Daoy (cell line): Measurements from ENCODE around the gene PCK1. TPM values are rescaled to one million over a fixed set of nuclear protein-coding genes. Genes with fewer than 3 reads are reported as not detected.
A peak's percentile ranks its signal among the peaks of the same experiment; 100 is the strongest.

ENCODE experiments used
- DNase-seq: peaks from one replicate; pipeline ENCODE4 v3.0.0-alpha.2; 2015; ENCODE audit warnings: low read depth
- total RNA-seq: library from RNA; depleted of rRNA; stranded (reverse); fragments of >200 nt; shearing (Covaris generic); gene quantifications from 2 replicates; pipeline ENCODE4 v1.2.3, GENCODE V29; 2014

PCK1 gene
- total RNA-seq, 1 experiment from 2014 or later: not detected

DNA sequence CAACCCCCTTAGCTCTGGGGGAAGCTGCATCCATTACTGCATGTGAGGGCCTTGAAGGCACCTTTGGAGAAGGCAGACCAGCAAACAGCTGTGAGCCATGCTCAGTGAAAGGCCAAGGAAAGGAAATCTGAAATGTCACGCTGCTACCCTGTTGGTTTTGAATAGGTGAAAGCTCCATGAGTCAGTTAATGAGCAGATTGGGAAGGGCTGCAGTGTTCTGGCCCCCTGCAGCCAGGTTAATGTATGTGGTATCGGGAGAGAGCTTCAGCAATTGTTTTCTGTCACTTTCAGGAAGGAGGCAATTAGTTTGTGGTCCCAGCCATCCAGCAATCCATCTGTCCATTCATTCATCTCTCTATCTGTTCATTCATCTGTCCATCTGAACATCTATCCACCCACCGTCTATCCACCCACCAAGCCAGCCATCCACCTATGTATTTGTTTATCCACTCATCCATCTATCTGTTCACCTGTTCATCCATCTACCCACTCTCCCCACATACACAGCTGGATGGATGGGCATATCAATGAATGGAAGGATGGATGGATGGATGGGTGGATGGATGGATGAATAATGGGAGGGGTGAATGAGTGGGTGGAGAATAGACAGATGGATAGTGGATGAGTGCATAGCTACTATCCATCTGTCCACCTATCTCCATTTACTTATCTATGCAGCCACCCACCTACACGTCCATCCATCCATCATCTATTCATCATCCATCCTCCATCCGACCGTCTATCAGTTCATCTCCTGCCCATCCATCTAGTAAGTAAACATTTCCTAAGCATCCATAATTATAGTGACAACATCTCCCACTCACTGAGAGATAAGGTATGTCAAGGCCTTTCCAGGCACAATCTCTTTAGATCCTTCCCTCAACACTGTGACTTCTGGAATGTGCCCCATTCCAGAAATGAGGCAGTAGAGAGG is 16.0 kb downstream of the PCK1 start:
- no peak for DNase-seq

DNA sequence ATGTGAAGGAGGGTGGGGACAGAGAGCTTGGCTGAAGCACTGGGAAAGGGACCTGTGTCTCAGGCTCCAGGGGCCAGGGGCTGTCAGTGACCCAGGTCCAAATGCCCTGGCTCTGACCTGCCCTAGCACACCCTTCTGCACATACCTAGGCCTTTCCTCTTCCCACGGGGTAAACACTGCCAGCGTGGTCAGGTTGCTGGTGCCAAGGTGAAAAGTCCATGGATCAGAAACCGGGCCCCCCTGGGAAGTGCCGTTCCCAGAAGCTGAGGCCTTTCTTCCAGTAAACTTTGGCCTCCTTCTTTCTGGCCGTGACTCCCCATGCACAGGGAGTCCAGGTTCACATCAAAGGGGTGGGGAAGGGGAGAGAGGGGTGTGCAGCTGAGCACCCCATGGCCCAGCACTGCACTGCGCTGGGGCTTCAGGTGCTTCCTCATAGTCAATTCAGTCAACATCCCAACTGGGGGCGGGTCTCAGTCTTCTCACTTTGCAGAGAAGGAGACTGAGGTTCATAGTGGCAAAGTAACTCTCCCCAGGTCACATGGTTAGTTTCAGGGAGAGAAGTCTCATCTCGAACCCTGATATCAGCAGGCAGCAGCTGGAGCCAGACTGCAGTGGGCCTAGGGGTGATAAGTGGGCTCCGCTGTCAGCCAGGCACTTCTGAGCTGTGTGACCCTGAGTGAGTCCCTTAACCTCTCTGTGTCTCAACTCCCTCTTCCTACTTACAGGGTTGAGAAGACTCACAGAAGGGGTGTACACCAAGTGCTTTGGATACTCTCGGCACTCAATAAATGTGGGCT is 17.0 kb downstream of the PCK1 start:
- DNase-seq: no peak

DNA sequence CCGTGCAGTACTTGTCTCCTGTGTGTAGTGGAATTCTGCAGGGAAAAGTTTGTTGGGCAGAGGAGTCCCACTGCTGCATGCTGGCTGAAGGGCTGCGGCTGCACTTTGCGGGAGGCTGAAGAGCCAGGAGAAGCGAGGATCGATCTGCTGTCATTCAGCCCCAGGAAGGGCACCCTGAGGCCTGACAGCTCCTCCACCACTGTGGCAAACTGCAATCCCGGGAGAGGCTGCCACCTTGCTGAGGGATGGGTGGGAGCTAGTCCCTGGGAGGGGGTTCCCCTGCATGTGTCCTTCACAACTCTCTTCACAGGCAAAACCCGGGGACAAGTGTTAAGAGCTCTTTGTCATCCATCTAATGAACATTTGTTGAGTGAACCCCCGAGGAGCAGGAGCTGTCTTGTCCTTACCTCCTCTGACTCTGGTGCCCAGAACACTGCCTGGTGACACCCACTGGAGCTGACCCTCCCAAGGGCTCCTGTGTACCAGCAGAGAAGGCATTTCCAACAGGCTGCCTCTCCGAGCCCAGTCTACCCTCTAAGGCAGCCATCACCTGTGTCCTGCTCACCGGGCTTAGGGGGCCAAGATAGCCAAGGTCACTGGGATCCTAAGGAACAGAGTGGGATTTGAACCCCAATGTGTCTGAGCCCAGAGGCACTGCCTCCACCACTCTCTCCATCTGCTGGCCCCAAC is 17.7 kb downstream of the PCK1 start:
- no peak for DNase-seq

DNA sequence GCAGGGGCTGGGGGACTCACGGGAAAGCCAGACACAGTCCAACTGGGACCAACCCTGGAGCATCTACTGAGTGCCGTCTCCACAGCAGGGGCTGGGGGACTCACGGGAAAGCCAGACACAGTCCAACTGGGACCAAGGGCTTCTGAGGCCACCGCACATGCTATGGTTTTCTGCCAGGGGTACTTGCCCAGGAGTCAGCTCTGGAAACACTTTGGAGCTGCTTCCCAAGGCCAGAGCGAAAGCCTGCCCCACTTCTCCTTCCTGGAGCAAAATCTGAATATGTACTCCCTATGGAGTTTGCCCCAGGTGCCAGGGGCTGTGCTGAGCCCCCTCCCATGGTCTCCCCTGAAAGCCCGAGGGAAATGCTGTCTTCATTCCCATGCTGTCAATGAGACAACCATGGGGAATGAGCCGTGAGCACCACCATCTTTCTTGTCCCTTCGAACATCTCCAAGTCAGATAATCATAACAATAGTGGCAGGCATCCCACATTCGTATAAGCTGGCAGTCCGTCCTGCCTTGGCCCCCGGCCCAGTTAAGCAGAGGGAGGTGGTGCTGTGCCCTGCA is 18.5 kb downstream of the PCK1 start:
- no peak for DNase-seq

DNA sequence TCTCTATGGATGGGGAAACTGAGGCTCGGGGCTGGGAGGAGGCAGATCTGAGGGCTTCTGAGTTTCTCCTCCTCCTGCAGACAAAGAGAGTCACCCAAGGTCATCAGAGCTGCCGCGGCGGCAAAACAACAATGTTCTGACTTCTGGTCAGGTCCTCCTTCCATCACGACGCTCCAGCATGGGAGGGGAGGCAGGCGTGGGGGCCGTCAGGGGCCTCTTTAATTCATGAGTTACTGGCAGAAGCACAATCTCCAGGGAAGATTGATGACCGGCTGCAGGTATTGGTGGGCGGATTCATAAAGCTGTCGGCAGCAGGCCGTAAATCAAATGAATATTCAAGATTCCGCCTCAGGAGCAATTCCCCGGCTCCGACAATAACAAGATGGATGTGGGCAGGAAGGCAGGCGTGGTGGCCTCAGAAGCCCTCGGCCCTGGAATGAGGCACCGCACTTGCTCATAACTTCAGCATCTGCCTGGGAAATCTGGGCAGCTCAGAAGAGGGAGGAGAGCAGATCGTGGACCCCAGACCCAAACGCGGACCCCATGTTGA is 19.1 kb downstream of the PCK1 start:
- no peak for DNase-seq

DNA sequence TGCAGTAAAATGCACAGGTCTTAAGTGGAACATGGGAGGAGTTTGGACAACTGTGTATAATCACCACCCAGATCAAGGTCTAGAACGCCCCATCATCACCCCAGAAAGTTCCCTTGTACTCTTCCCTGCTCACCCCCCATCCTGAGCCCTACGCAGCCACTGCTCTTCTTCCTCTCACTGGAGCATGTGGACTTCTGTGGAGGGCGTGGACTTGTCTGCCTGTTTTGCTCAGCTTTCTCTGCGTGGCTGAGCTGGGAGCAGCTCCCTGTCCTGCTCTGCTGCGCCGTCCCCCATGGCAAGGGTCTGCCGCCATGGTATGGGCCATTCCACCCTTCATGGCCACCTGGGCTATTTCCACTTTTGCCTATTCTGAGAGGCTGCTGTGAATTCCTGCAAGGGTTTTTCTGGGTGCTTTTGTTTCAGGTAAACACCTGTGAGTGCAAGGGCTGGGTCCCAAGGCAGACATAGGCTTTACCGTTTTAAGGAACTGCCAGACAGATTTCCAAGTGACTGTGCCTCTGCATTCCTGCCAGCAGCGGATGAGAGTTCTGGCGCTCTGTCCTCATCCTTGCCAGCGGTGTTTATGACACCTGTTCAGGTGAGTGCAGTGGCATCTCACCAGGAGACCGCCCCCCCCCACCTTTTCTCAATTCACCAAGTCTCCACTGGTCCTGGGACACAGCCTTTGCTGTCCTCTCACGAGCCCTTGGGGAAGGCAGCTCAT is 19.7 kb downstream of the PCK1 start:
- DNase-seq: no peak

DNA sequence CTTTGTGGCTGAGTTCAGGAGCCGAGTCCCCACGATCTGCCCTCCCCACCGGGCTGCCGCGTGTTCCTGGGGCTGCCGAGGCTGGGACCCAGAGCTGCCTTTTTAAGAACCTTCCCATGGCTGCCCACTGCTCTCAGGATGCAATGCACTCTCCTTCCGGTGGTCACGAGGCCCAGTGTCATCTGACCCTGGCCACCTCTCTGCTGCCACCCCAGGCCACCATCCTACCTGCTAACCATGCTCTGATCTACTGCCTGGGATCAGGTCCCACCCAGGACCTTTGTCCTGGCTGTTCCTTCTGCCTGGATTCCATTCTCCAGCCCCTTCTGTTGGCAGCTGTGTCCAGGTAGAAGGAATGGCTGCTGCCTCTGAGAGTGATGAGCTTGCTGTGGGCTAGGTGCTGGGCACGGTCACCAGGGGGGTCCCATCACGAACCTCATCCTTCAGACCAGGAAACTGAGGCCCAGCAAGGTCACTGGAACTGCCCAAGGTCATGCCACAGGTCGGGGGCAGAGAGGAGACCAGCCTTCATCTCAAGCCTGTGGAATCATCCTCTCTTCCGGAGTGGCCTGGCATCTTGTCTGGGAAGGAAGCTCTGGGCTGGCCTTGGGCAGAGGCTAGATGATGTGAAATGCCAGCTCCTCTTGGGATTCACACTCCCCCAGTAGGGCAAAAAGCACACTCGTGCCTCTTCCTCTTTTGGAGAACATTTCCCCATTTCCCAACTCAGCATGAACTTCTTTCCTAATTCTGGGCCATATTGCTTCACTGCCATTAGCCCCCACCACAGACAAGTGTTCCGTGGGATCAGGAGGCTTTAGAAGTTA is 20.5 kb downstream of the PCK1 start:
- no peak for DNase-seq

DNA sequence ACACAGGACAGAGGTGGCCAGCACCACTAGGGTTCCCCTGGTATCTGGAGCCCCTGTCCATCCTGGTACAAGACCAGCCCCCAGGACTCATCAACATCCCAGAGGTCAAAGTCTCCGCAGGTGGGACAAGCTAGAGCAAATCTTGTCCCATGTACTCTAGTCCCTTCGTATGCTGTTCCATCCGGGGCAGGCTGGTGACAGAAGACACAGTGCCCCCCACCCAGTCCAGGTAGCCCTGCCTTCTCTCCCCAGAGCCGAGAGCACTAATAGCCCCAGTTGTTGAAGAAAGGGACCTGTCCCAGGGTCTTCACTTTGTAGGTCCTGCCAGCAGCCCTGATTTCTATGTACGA is 21.1 kb downstream of the PCK1 start:
- DNase-seq: no peak

DNA sequence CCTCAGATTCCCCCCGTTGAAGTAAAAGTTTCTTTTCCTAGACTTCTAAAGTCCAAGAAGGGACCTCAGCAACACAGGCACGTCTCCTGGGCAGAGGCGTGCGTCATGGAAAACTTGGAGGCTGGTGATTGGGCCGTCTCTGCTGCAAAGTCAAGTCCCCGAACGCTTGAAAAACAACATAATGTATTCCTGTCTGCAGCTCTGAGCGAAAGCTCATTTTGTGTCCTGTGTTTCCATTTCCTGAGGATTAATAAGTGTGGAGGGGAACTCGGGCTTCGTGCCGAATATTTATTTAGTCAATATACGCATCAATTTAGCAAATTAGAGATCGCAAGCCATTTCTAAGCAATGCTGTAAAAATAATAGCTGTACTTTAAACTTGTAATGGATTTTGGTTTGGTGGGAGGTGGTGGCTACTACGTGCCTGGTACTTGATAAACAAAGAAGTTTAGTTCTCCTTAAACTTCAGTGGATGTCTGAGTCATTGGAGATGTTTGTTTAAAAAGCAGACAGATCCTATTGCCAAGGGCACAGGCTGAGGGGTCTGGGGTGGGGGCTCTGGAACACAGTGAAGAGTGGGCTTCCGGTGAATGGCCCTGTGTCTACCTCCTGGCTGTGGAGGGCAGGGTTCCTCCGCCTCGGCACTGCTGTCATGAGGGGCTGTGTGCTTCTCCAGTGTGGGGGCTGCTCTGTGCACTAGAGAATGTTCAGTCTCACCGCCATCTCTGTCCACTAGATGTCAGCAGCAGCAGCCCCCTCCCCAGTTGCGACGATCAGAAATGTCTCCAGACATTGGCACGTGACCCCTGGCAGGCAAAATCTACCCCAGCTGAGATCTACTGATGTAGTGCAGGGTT is 21.8 kb downstream of the PCK1 start:
- DNase-seq: peak; percentile 34

DNA sequence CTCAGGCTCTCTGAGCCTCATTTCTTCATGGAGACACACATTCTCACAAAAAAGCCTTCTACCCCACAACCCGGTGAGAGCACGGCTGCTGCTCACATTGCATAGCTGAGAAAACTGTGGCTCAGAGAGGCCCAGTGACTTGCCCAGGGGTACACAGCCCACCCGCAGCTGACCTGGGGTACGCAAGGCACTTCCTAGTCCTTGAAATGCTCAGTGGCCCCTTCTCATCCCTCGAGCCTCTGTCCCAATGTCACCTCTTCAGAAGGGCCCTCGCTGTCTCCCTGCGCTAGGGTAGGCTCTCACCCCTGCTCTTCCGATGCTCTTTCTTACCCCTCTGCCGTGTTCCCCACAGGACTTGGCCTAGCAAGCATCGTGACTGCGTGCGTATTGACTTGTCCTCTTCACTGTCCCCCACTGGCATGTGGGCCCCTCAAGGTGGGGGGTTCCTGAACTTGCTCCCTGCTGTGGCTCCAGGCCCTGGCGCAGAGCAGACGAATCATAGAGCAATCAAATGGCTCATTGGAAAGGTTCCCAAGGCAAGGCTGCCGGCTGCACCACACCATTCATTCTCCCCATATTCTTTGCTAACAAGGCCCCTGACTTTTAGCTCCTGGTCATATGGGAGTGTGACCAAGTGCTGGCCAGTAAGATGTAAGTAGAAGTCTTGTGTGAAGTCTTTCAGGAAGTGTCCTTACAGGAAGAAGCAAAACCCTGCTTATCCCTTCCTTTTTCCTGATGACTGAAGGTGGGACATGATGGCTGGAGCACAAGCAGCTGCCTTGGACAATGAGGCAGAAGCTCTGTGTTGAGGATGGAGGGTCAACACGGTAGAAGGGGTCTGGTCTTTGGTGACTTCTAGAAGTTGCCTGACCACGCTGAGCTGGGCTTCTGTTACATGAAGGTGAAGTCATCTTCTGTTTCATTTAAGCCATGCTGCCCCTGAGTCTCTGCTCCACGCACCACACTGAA is 22.7 kb downstream of the PCK1 start:
- DNase-seq: no peak

DNA sequence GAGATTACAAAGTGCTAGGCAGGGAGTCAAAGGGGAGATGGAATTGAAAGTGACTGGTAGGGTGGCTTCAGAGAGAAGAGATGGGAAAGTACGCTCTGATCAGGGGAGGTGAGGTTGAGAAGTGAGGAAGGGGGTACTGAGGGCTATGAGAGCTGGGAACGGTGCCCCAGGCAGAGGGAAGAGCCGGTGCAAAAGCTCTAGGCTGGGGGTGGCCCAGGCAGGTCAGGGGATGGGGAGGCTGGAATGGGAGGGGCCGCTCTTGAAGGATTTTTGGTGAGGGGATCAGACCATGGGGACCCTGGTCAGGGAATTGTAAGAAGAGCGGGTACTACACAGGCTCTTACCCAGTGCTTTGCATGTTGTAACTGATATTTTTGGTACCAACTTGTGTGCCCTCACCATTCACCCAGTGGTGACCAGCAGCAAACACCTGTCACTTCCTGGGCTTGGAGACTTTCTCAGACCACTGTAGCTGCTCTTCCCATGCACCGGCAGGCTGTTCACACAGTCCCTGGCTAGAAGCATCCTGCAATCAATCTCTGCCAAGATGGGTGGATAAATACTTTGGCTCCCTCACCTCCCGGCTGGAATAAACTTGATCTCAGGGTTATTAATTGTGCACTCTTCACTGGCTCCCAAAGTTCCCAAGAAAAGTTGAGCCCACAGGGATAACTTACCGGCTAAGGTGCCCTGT is 24.0 kb downstream of the PCK1 start:
- DNase-seq: no peak

DNA sequence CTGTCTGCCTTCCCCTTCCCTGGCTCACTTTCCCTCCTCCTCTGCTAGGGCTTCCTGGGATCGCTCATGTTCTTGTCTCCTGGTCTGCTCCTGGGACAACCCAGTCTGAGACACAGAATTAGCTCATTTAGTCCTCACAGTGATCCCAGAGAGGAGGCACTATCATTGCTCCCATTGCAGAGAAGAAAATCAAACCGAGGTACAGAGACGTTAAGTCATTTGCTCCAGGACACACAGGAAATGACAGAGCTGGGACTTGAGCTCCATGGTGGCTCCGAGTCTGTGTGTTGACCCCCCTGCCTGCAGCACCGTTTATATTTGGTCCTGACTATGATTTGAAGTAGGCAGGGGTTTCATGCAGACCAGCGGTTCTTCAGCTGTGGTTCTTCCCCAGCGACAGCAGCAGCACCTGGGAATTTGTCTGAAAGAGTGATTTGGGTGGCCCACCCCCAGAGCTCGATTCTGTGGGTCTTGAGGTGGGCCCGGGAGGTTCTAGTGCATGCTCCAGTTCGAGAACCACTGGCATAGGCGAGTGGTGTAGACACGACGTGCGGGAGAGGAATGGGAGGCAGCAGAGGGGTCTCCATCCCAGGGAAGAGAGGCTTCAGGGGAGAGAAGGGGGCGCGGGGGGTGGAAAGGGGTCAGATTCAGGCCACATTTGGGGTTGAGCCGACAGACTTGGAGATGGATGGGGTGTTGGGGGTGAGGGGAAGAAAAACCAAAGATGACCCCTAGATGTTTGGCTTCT is 24.7 kb downstream of the PCK1 start:
- no peak for DNase-seq

DNA sequence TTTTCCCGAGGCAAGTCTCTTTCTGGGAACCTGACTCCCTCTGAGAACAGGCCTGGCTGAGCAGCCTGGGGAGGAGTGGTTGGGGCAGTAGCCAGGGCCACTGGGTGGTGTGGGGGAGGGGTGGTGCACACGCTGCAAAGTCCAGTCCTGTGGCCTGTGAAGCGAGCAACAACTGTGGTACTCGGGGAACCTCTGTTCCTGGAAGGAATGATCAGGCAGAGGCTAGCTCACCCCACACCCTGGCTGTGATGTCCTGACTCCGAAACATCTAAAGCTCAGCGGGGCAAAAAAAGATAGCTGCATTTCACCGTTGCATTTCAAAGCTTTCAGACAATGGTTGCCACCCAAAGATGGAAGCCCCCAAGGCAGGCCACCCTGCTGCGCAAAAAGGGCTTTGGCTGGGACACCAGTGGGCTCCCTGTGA is 25.5 kb downstream of the PCK1 start:
- DNase-seq: no peak

DNA sequence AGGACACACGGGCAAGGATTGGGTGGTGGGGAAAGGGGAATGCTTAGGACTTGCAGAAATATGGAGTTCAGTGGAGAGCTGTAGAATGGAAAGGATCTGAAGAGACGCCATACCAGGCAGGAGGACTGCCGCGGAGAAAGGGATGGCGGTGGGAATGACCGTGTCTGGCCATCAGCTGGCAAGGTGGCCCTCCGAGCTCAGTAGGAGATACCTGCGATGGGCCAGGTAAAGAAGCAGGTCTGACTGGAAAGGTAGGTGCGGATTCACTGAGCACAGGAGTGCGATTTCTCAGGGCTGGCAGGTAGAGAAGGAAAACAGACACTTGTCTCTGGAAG is 26.0 kb downstream of the PCK1 start:
- no peak for DNase-seq

DNA sequence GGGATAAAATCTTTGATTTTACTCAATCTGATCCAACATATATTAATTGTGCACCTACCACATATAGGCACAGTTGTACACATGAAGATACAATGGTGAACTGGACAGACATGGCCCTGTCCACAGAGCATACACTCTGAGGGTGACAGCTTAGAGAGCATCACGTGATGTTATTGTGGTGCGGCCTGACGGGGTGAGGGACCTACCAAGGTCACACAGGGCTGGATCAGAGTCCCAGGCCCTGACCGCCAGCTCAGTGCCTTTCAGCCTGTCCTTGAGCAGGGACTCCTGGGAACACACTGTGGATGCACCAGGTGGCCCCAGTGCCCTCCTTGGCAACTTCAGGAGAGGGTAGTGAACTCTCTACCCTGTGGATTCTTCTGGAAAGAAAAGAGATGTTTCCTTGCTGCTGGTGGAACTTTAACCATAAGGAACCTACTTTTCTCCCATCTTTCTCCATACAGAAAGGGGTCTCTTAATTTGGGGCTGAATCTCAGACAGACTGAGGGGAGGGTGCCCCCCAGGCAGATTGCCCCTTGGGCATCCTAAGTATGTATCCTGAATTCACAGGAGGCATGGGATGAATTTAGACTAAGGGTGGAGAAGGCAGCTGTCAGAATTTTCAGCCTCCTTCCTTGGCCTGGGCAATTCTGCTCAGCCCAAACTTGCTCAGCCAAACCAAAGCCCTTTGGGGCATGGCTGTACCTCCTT is 26.5 kb downstream of the PCK1 start:
- DNase-seq: no peak

DNA sequence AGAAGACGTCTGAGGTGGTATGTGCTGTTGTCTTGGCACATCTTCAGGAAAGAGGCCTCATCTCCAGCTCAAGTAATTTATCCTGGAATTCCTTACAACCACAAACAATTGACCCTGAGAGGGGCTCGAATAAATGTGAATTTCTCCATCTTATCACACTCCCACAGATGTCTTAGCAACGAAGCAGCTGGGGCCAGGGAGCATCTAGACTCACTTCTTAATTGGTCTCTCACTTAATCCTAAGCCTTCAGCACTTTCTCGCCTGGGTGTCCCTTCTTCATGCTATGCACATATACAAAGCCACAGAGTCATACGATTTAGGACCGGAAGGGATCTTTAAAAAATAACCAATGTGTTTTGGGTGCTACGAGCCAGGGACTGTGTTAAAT is 27.1 kb downstream of the PCK1 start:
- DNase-seq: no peak
